Measurements from ENCODE around the gene FOSL2.

FOSL2 gene
- 61.5 to 210 reads per million in 2 experiments for total RNA-seq

DNA sequence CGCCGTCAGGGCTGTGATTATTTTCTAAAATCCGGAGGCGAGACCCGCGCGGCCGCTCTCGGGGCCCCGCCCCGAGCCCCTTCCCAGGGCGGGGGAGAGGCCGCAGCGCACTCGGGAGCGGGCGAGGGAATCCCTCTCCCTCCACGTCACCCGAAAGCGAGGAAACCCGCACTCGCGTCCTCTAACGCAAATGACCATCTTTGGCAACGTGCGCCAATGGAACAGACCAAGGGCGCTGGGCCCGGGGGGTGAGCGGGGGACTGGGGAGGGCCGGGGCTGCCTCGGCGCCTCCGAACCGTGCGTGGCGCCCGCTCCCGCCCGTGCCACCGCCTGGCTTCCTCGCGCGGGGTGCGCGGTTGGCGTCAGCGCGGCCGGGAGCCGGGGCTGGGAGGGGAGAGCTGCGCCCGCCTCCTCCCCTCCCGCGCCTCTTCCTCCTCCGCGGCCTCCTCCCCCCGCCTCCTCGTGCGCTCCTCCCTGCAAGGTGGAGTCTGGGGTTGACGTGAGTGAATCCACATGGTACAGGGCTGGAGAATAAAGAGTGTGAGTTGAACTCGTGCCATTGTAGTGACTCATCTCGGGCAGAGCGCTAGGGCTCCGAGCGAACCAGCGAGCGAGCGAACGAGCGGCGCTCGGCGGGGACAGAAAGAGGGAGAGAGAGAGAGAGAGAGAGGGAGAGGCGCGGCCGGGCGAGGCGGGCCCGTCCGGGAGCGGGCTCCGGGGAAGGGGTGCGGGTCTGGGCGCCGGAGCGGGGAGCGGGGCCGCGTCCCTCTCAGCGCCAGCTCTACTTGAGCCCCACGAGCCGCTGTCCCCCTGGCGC is at the start of gene FOSL2:
TSS of gene FOSL2 (plus strand) at position 562 of the 817 bp plus-strand sequence. CDS start 863 bp downstream, outside the sequence.
- DNase-seq (ENCODE audit: low read depth) = peak; percentile 92

DNA sequence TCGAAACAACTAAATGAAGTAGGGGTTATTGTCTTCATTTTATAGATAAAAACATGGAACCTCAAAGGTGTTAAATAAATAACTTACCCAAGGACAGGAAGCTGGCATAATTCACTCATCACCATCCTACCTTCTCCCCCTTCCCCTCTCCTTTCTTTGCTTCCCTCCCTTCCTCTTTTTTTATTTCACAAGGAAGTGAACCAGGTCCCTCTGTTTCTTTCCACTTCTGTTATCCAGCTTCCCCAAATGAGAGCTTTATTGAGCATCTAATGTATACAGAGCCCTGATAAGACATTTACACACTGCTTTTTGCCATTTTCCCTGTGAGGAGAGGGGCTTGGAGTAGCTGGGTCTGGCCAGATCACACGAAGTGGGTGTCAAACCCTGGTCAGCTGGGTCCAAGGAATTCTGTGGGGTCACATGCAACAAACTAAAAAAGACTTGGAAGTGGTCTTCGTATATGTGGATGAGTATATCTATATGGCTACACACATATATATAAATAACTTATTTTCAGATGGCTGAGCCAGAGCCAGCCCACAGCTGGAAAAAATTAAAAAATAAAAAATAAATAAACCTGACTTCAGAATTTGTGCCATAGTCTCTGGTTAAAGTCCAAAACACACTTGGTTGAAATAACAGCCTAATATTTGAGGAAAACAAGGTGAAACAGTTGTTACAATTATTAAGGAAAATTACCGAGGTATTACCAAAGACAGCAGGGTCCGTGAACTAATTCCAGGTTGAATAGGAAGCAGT is 49.3 kb upstream of the FOSL2 start:
- DNase-seq (ENCODE audit: low read depth) = no peak

DNA sequence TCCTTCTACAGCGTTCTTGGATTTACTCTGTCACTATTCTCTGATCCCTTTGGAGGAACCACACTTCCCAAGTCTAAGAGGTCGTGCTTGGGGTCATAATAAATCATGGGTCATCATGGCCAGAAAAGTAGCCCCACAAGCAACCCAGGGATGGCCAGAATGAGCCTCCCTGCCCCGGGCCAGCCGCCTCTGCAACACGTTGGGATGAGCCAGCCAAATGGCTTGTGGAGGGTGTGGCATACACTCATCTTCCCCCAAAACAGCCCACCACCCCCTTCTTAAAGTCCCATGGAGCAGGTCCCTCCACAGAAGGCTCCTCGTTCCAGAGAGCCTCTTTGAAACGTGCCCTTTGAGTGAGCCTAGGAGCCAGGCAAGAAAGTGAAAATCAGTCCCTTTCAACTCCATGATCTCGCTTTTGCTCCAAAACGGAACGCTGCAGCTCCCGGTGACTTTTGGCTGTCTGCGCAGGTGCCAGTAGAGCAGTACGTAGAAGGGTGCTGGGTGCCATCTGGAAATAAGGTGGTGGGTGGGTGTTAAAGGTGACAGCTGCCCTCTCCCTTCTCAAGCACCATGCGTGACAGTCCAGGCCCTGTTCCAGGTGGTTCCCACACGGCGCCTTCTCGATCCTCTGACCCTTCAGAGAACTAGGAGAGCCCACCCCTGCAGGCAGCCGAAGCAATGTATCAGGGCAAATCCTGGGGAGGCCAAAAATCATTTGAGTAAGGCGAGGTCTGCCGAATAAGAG is 48.5 kb upstream of the FOSL2 start:
- DNase-seq (ENCODE audit: low read depth) = no peak

DNA sequence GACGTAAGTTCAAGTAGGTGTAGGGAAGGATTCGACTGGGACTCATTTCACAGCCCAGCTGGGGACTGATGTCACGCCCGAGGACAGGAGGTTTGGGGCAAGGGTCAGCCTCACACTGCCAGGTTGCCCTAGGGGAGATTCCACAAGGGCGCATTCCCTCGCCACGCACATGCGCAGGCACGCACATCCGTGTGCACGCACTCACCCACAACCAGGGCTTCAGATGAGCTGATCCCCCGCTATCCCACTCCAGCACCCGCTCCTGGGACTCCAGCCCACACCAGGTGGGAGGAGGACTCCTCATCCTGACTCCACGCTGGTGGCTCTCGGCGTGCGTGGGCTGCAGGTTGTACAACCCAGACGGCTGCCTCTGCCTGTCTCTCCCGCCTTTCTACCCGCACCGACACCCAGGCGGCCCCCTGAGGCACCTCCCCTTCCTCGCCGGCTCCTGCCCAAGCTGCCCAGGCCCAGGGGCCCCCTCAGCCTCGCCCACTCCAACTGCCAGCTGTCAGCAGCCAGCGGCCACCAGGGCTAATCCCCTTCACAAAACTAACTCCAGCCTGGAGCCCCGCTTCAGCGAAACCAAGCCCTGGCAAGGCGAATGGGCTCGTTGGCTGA is 47.8 kb upstream of the FOSL2 start:
- no peak for DNase-seq (ENCODE audit: low read depth)

DNA sequence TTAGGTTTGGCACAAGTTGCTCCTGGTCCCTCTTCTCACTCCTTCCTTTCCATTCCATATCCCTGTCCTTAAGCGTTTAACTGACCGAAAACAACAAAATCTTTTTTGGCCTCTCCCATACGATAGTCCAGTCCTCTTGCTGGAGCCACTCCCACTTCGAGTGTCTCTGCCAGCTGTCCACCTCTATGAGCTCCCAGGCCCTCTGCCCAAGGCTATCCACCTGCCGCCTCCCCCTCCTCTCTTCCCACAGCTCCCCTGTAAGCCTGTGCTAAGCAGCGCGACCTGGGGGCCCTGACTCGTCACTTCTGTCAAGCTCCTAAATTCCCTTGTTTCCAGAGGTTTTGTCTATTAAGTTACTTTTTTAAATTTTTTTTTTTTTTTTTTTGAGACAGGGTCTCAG is 47.0 kb upstream of the FOSL2 start:
- no peak for DNase-seq (ENCODE audit: low read depth)

DNA sequence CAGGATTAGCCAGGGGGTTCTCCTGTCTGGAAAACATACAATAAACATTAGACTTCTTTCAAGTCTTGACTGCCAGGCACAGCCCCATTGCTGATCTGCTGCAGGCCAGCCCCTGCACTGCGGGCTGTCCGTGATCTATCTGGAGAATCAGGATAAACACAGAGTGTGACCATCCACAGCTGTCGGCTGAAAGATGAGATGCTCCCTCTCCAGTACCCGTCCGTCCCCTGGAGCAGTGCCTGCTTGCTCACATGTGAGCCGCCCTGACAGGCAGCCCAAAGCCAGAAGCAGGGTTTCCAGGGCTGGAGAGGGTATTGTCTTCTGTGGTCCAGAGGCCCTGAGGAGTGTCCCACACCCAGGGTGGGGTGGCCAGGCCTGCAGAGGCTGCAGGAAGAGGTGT is 46.1 kb upstream of the FOSL2 start:
- DNase-seq (ENCODE audit: low read depth) = no peak

DNA sequence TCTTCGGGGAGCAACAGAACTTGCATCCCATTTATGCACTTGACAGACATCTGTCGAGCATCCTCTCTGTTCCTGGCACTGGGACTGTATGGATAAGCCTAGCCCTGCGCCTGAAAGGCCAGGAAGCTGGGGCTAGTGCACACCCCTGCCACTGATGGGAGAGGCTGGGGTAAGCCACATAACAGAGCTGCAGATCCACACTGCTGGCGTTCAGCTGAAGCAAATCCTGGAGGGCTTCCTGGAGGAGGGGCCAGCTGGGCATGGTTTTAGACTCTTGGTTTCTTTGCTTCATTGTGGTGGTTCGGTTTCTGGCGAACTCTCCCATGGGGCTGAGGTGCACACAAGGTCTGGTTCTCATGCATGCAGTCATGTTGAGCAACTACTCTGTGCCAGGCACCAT is 45.5 kb upstream of the FOSL2 start:
- no peak for DNase-seq (ENCODE audit: low read depth)

DNA sequence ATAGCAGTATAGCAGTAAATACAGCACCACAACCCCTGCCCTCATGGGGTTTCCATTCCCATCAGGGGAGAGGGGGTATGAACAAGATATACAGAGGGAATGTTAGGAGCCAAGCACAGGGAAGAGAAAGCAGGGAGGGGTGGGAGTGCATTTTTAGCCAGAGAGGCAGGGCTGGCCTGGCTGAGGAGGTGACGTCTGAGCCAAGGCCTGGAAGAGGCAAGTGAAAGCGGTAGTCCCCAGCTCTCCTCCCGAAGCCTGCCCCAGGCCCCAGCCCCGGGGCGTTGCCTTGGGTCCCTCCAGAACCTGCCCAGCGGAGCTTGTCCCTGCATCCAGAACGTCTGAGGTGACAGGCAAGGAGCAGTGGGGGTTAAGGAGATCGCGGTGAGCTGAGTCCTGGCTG is 45.1 kb upstream of the FOSL2 start:
- no peak for DNase-seq (ENCODE audit: low read depth)

DNA sequence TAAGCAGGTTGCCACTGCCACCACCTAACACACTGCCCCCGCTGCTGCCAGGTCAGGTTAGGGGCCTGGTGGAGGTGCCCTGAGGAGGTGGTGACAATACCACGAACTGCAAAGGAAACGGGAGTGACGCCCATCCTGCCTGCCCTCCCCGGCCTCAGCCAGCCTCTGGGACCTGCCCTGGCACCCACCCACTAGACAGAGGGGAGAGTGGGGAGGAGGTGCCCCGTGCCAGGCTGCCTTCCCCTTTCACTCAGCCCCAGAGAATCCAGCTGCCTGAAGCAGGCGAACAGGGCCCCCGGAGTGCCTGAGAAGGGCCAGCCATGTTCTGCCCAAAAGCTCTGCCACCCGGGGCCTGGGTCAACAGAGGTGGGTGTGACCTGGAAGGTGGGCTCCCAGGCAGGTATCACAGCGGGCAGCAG is 44.5 kb upstream of the FOSL2 start:
- no peak for DNase-seq (ENCODE audit: low read depth)

DNA sequence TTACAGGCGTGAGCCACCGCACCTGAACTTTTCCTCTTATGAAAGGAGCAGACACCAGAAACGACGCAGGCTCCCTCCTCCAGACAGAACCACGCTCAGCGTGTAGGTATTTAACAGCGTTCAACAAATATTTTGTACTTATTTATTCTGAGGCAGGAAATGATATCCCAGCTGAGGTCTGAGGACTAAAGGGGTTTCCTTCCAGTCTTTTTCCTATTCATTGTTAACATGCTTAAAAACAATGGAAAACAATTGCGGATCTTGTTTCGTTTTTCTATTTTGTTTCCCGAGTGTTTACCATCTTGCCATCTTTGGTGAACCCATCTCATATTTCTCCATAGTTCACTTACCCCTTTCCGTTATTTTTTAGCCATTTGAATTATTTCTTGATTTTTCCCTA is 43.7 kb upstream of the FOSL2 start:
- DNase-seq (ENCODE audit: low read depth) = no peak

DNA sequence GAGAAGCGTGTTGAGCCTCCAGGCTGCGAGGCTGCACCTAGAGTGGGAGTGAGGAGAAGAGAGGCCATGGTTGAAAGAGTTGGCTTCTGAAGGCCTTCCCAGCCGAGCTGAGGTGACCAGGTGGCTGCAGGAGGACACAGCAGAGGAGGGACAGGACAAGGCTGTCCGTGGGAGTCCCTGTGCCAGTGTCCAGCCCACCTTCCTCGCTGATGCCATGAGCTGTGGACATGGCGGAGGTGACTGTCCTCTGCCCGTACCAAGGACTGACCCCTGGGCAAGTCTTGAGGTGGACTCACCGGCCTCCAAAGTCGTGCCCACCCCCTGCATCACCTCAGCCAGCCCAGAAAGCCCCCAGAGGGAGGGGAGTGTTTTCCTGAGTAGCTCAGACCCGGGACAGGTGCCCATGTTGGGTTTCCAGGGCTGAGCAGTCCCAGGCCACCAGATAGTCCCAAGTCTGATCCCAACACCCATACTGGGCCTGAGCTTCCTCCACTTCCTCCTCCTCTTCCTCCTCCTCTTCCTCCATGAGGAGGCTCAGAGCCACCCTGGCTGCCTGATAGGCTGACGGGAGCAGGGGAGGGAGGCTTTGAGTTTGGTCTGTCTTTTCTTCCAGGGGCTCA is 43.0 kb upstream of the FOSL2 start:
- no peak for DNase-seq (ENCODE audit: low read depth)

DNA sequence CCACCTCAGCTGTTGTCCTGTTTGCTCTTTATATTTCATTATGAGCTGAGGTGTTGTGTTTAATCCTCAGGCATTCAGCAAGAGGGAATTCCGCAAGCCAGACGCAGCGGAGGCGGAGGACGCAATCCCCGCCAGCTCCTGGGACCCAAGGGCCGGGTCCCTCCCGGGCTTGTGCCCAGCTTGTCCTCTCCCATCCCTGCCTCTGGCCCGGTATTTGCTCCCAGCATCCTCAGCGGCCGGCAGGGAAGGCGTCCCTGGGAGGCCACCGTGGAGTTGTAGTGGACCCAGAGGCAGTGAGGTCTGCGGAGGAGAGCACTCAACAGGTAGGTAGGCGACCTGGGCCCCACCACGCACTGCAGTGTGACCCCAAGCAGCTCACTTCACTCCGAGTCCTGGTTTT is 42.5 kb upstream of the FOSL2 start:
- DNase-seq (ENCODE audit: low read depth) = no peak

DNA sequence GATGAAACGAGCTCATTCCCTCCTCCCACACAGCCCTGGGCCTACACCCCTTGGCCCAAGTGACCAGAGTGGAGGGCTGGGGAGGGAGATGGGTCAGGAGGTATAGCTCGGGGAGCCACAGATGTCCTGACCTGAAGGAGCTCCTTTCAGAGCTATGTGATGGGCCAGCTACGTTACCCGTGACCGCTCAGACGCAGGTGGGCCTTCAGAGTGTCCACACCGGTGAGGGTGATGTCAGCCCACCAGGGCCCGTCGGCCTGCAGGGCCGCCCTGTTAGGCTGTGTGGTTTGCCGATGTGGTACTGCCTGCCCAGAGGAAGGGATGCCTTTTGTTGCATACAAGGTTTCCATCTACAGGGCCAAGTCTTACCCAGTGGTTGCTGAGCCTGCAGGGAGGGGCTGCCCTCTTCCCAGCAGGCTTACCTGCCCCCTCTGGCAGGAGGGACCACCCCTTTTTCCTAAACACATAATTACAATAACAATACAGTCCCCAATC is 41.8 kb upstream of the FOSL2 start:
- DNase-seq (ENCODE audit: low read depth) = no peak

DNA sequence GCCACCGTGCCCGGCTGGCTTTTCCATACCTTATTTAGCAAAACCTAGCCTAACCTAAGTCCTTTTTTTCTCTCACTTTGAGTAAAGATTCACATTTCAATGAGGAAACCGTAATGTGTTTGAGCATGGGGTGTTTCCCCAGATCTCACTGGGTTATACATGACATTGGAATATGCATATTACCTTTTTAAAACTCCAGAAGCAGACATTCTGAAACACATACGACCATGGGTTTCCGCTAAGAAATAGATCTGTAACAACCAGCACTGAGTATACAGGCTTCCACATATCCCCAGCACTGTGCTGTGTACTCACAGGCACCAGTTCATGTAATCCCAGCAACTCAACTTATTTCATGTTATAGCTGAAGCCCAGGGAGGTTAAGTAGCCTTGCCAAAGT is 41.0 kb upstream of the FOSL2 start:
- DNase-seq (ENCODE audit: low read depth) = no peak

DNA sequence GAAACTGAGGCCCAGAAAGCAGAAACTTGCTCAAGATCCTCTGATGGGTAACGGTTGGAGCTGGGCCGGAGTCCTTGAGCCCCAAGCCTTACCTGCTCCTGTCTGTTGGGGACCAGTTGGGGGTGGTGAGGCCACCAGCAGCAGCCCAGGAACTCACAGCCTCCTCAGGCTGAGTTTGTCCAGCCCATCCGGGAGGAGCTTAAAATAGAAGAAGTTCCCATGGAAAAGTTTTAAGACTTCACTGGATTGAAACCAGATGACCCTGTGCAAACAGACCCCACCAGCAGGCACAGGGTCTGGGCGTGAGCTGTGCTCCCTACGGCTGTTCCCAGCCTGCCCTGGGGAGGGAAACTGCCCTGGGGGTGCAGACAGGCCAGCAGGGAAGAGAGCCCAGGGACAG is 40.6 kb upstream of the FOSL2 start:
- no peak for DNase-seq (ENCODE audit: low read depth)

DNA sequence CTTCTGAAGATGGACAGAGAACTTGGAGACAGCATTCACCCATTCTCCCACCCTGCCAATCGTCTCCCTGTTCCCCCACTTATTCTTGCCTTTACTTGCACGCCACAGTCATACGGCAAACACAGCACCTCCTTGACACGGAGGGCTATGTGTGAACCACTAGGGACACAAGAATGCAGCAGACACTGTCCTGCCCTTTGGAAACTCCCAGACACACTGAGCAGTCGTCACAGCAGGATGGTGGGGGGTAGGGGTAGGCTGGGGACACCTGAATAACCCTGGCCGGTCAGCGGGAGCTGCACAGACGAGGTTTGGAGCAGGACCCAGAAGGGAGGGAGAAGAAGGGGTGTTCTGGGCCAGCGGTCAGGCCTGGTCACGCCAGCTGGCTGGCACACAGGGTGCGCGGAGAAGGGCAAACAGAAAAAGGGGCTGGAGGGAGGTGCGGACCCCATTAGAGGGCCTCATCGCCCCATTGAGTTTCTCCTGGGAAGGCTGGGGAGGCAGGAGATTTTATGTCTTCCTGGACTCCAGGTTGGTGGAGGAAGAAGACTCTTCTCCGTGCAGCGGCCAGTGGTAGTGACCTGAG is 40.0 kb upstream of the FOSL2 start:
- DNase-seq (ENCODE audit: low read depth) = no peak

DNA sequence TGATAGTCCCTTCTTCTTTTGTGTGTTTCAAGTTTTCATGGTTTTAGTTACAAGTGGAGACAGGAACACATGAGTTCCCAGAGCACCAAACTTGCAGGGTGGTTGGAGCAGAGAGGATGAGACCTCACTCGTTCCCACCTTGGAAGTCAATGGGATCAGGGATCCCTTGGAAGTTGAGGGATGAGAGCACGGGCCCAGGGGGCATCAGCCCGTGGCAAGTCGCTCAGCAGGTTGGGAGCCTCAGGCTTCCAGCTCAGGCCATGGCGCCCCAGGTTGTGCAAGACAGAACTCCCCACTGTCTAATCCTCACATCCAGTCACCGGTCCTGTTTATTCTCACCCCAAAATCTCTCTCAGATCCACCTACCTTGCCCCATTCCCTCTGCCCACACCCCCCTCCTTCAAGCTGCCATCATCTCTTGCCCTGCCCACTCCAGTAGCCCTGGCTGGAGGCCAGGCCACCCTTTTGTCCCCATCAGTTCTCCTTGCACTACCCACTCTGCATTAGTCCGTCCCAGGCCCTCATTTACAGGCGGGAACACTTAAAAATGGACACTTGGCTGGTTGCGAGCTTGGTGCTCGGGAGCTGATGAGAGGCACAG is 37.6 kb upstream of the FOSL2 start:
- no peak for DNase-seq (ENCODE audit: low read depth)

DNA sequence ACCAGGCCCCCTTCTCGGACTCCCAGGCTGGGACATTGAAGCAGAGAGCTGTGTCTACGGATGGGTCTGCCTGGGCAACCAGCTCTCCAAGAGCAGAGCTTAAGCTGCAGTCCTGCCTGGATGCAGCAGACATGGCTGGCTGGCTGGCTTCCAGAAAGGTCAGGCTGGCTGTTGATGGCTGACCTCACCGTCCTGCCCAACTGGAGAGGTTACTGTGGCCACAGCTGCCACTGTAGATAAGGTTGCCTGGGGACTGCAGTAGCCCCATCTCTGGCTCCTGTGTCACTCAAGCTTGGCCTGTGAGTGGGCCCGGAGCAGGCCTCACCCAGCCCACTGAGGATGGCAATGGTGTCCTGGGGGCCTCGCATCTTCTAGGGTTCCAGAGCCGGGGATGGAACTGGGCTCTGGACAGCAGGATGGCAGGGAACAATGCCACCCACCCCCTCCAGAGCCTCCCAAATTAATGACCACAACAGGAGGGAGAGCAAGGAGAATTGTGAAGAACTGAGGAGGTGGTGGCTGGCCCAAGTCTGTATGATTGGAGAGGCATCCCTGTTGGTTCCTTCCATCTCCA is 37.0 kb upstream of the FOSL2 start:
- no peak for DNase-seq (ENCODE audit: low read depth)

DNA sequence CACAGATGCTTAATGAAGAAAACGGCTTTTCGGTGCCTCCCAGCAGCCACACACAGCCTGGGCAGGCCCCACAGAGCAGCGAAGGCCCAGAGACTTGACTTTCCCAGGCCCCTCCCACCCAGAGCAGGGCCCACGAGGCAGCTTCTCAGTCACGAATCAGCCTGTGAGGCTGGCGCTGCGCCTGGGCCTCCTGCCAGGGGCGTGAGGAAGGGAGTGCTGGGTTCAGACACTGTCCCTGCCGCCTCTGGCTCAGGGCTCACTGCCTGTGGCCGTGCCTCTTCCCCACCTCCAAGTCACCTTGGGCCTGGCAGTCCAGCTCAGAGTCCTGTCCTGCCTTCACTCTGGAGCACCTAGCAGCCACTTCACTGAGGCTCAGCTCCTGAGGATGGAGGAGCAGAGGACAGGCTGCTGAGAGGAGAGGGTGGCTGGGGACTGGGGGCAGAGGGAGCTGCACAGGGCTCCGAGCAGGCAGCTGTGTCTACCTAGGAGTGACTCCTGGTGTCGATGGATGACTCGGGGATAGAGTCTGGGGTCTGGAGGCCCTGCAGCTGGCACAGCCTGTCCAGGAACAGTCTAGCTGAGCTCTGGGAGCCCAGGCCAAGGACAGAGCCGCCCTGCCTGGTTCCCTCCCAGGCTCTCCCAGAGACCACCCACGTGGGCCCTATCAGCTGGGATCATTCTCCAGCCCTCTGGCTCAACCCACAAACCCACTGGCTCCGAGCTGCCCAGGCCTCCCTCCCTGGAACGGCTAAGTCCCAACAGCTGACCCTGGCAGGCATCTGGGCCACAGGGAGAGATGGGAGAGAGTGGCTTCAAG is 36.4 kb upstream of the FOSL2 start:
- DNase-seq (ENCODE audit: low read depth) = no peak

DNA sequence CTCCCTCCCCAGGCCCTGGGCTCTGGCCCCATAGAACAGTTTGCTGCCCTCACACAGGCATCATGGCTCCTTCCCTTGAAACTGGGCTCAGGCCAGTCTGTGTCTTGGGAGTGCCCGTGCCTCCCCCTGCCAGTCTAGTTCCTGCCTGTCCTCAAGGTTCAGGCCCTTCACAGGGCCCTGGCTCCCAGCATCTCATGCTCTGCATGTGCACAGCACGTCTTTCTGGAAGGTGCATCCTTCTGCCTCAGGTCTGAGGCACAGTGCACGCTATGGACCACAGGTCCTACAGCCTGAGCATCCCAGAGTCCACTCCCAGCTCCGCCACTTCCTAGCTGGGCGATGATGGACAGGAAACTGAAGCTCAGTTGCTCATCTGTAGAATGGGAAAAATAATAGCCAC is 35.6 kb upstream of the FOSL2 start:
- no peak for DNase-seq (ENCODE audit: low read depth)

Measured in T follicular helper cell (primary cell).